Colonic mucosa (tissue), 4 donors: Measurements from ENCODE around the gene TNFSF11. TPM values are rescaled to one million over a fixed set of nuclear protein-coding genes. Genes with fewer than 3 reads are reported as not detected.
"Not testable (repeated sequence)": the region's sequence is repeated elsewhere in the genome, so short reads cannot be mapped to it uniquely, and the experiment has no call there.

ENCODE experiments used
- DNase-seq: peaks from one replicate; pipeline ENCODE4 v3.0.0-alpha.2; 2020
- H3K27ac ChIP-seq: fragments of 200-600 bp; one replicate; pipeline ENCODE4 v1.8.0; 2021
- H3K27me3 ChIP-seq: fragments of 200-600 bp; one replicate; pipeline ENCODE4 v1.8.0; 2021
- H3K36me3 ChIP-seq: fragments of 200-600 bp; one replicate; pipeline ENCODE4 v1.8.0; 2021
- H3K4me1 ChIP-seq: fragments of 200-600 bp; one replicate; pipeline ENCODE4 v1.8.0; 2021; ENCODE audit warnings: mild to moderate bottlenecking
- H3K4me3 ChIP-seq: fragments of 200-600 bp; one replicate; pipeline ENCODE4 v1.8.0; 2021
- H3K9ac ChIP-seq, 2 donors: one replicate each; pipeline ENCODE4 v1.7.0; 2013; ENCODE audit warnings: control low read depth in 2 of 2, low read depth in 2 of 2, low read length in 2 of 2
- H3K9me3 ChIP-seq: fragments of 200-600 bp; one replicate; pipeline ENCODE4 v1.8.0; 2021
- intact Hi-C: fragments of 100-400 bp; cut with DNase I; formaldehyde crosslinking; loops from one replicate; pipeline ENCODE4 v1.14.1; 2022
- total RNA-seq, 2 donors: library from RNA; stranded (reverse); fragmentation: NEBNext Ultra II Directional in 1 of 2; extraction: Animal tissue kit (Norgen Biotek cat#: 25700) in 1 of 2; gene quantifications; one replicate each; pipeline ENCODE4 v1.2.1, GENCODE V29; 2021
- TF ChIP-seq, protein P1 (sequence below): fragments of 200-600 bp; IDR thresholded peaks from one replicate; pipeline ENCODE4 v1.8.0; 2022; ENCODE audit warnings: antibody characterized with exemption, mild to moderate bottlenecking
- donor health status: healthy.
- donor health status: DM: no; HTN: no; CAD: no.
- donor health status: DM: no; HTN: no; CAD: no.

Gene TNFSF11
- total RNA-seq, 2 donors from 2014 or later = 0.15 to 0.66 TPM

- H3K27ac ChIP-seq = no peak overlapping the region
- TF ChIP-seq, protein P1, sequence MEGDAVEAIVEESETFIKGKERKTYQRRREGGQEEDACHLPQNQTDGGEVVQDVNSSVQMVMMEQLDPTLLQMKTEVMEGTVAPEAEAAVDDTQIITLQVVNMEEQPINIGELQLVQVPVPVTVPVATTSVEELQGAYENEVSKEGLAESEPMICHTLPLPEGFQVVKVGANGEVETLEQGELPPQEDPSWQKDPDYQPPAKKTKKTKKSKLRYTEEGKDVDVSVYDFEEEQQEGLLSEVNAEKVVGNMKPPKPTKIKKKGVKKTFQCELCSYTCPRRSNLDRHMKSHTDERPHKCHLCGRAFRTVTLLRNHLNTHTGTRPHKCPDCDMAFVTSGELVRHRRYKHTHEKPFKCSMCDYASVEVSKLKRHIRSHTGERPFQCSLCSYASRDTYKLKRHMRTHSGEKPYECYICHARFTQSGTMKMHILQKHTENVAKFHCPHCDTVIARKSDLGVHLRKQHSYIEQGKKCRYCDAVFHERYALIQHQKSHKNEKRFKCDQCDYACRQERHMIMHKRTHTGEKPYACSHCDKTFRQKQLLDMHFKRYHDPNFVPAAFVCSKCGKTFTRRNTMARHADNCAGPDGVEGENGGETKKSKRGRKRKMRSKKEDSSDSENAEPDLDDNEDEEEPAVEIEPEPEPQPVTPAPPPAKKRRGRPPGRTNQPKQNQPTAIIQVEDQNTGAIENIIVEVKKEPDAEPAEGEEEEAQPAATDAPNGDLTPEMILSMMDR = no peak
- no peaks in the 10 kb centered on the region for H3K27me3 ChIP-seq
- no peak for DNase-seq
- no peaks in the 10 kb centered on the region for H3K36me3 ChIP-seq
- no peaks in the 10 kb centered on the region for H3K4me1 ChIP-seq
- intact Hi-C loops = no loop called here
- H3K9me3 ChIP-seq = no peaks in the 10 kb centered on the region
- no peak overlapping the region for H3K4me3 ChIP-seq
- H3K9ac ChIP-seq = no peak overlapping the region
Observed at GRCh38 chr13:42549552-42549936, 24.4 kb upstream of the TNFSF11 start.

DNA sequence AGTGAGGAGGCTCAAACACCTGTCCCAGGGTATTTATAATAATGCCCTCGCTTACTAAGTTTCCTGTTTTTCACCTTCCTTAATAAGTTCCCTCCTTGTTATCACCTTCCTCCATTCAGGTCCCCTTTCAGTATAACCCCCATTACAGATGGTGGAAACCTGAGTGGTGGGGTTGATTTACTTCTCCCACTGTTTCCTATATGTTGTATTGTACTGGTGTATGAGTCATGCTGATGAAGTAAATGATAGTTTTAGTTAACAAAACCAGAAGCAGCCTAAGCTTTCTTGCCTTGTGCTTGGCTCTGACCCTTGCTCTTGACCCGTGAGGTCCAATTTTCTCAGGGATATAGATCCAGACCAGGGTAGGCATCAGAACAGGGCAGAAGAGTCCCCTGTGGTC is 22.3 kb upstream of the TNFSF11 start:
- H3K36me3 ChIP-seq = no peaks in the 10 kb centered on the region
- H3K27ac ChIP-seq = no peak overlapping the region
- no peak overlapping the region for H3K9ac ChIP-seq
- H3K9me3 ChIP-seq = no peaks in the 10 kb centered on the region
- no peaks in the 10 kb centered on the region for H3K4me1 ChIP-seq
- intact Hi-C loops = no loop called here
- DNase-seq = no peak
- TF ChIP-seq, protein P1 = no peak
- no peak overlapping the region for H3K4me3 ChIP-seq
- no peaks in the 10 kb centered on the region for H3K27me3 ChIP-seq

- intact Hi-C loops = no loop called here
Observed at GRCh38 chr13:42553098-42554046, 20.6 kb upstream of the TNFSF11 start.

DNA sequence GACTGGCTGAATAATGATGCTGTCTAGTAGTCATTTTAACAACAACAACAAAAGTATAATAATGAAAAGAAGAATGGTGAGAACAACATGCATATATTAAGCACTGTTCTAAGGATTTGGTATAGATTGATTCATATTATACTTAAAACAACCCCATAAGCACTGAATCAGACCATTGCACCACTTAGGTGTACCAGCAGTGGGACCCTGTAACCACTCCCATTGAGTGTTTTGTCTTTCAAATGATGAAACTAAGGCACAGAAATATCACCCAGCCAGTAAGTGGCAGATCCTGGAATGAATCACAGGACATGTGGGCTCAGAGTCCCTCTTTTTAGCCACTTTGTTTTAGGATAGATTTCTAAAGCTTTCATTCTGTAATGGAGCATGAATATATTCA is 14.9 kb upstream of the TNFSF11 start:
- no peak for DNase-seq
- no peaks in the 10 kb centered on the region for H3K9me3 ChIP-seq
- intact Hi-C loops = no loop called here
- no peak overlapping the region for H3K4me3 ChIP-seq
- no peak overlapping the region for H3K27ac ChIP-seq
- no peaks in the 10 kb centered on the region for H3K36me3 ChIP-seq
- H3K9ac ChIP-seq = no peak overlapping the region
- TF ChIP-seq, protein P1 = no peak
- H3K27me3 ChIP-seq = no peaks in the 10 kb centered on the region
- H3K4me1 ChIP-seq = no peaks in the 10 kb centered on the region

More at GRCh38 chr13:42553098-42554046, 20.6 kb upstream of the TNFSF11 start:
- Histone ChIP-seq H3K9me3 (no peaks in the 10 kb centered on the region), H3K27ac (no peak overlapping the region), H3K4me1 (no peaks in the 10 kb centered on the region), H3K9ac (no peak overlapping the region), H3K36me3 (no peaks in the 10 kb centered on the region), H3K27me3 (no peaks in the 10 kb centered on the region), H3K4me3 (no peak overlapping the region)
- TF ChIP-seq, protein P1 = no peak
- peak; percentile 28 for DNase-seq

DNA sequence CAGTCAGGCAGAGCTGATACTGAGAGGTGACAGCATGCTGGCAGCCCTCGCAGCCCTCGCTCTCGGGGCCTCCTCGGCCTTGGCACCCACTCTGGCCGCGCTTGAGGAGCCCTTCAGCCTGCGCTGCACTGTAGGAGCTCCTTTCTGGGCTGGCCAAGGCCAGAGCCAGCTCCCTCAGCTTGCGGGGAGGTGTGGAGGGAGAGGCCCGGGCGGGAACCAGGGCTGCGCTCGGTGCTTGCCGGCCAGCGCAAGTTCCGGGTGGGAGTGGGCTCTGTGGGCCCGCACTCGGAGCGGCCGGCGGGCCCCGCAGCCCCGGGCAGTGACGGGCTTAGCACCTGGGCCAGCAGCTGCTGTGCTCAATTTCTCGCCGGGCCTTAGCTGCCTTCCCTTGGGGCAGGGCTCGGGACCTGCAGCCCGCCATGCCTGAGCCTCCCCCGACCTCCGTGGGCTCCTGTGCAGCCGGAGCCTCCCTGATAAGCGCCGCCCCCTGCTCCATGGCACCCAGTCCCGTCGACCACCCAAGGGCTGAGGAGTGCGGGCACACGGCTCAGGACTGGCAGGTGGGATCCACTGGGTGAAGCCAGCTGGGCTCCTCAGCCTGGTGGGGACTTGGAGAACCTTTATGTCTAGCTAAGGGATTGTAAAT is 14.3 kb upstream of the TNFSF11 start:
- H3K36me3 ChIP-seq, H3K4me3 ChIP-seq, H3K9ac ChIP-seq, H3K9me3 ChIP-seq, H3K27ac ChIP-seq, H3K4me1 ChIP-seq, intact Hi-C loops, DNase-seq, H3K27me3 ChIP-seq: not testable (repeated sequence)

DNA sequence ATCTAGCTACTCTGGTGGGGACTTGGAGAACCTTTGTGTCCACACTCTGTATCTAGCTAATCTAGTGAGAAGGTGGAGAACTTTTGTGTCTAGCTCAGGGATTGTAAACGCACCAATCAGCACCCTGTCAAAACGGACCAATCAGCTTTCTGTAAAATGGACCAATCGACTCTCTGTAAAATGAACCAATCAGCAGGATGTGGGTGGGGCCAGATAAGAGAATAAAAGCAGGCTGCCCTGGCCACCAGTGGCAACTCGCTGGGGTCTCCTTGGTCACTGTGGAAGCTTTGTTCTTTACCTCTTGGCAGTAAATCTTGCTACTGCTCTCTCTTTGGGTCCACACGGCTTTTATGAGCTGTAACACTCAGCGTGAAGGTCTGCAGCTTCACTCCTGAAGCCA is 13.6 kb upstream of the TNFSF11 start:
- H3K36me3 ChIP-seq, DNase-seq, H3K9ac ChIP-seq, intact Hi-C loops, H3K4me1 ChIP-seq, H3K9me3 ChIP-seq, H3K4me3 ChIP-seq, H3K27me3 ChIP-seq, H3K27ac ChIP-seq: not testable (repeated sequence)
